ENCODE results near the gene FOXE3. TPM values are rescaled to one million over a fixed set of nuclear protein-coding genes. Genes with fewer than 3 reads are reported as not detected.
A peak's percentile ranks its signal among the peaks of the same experiment; 100 is the strongest.

FOXE3 gene
- total RNA-seq, result not detected
- long read RNA-seq, result 0 reads

GRCh38 chr1:47415728-47416318 lies at the start of gene FOXE3:
FOXE3 (plus strand) TSS chr1:47416285; CDS start chr1:47416316, 31 bp downstream.
- DNase-seq (no peak), ATAC-seq (no peak)
- Histone ChIP-seq H3K9me3 (no peaks in the 10 kb centered on the region), H3K4me1 (no peaks in the 10 kb centered on the region), H3K27ac (no peak within 1 kb of the TSS), H3K27me3 (ENCODE audit: low read depth) (peaks cover 39% of the 10 kb centered on the region), H3K4me3 (no peak within 1 kb of the TSS), H3K36me3 (no peaks in the 10 kb centered on the region)
- TF ChIP-seq CTCF (IDR thresholded peaks at IDR 0.05), result no peak
- intact Hi-C loops (cut with DNase I), result no loop called here

GRCh38 chr1:47367651-47368050 lies 48.4 kb upstream of the FOXE3 start:
- TF ChIP-seq CTCF (IDR thresholded peaks at IDR 0.05), result no peak
- intact Hi-C loops (cut with DNase I), result no loop called here
- H3K9me3 ChIP-seq, result no peaks in the 10 kb centered on the region
- no peak for DNase-seq
- H3K27ac ChIP-seq, result no peak overlapping the region
- H3K4me1 ChIP-seq, result no peaks in the 10 kb centered on the region
- H3K4me3 ChIP-seq, result no peak overlapping the region
- peaks cover 41% of the 10 kb centered on the region for H3K36me3 ChIP-seq
- ATAC-seq, result no peak
- H3K27me3 ChIP-seq (ENCODE audit: low read depth), result no peaks in the 10 kb centered on the region

GRCh38 chr1:47371016-47371517 lies 45.0 kb upstream of the FOXE3 start:
- no peak for ATAC-seq
- no peak for TF ChIP-seq CTCF (IDR thresholded peaks at IDR 0.05)
- intact Hi-C loops (cut with DNase I), result no loop called here

GRCh38 chr1:47374501-47374900 lies 41.6 kb upstream of the FOXE3 start:
- H3K27me3 ChIP-seq (ENCODE audit: low read depth), result no peaks in the 10 kb centered on the region
- H3K36me3 ChIP-seq, result peaks cover 94% of the 10 kb centered on the region
- intact Hi-C loops (cut with DNase I), result no loop called here
- no peak for DNase-seq
- no peaks in the 10 kb centered on the region for H3K9me3 ChIP-seq
- no peak for ATAC-seq
- no peak for TF ChIP-seq CTCF (IDR thresholded peaks at IDR 0.05)
- H3K4me3 ChIP-seq, result no peak overlapping the region
- H3K4me1 ChIP-seq, result peaks cover 4% of the 10 kb centered on the region
- H3K27ac ChIP-seq, result no peak overlapping the region

More at GRCh38 chr1:47371016-47371517, 45.0 kb upstream of the FOXE3 start:
- H3K27ac ChIP-seq, result no peak overlapping the region
- no peaks in the 10 kb centered on the region for H3K4me1 ChIP-seq
- no peaks in the 10 kb centered on the region for H3K27me3 ChIP-seq (ENCODE audit: low read depth)
- no peak for DNase-seq
- H3K9me3 ChIP-seq, result no peaks in the 10 kb centered on the region
- H3K4me3 ChIP-seq, result no peak overlapping the region
- H3K36me3 ChIP-seq, result peaks cover 75% of the 10 kb centered on the region

- peak in 1 of 2 donors; percentile 75 for ATAC-seq
Measured at GRCh38 chr1:47378147-47378546, 37.9 kb upstream of the FOXE3 start.

More at GRCh38 chr1:47378147-47378546, 37.9 kb upstream of the FOXE3 start:
- H3K27me3 ChIP-seq (ENCODE audit: low read depth), result no peaks in the 10 kb centered on the region
- intact Hi-C loops (cut with DNase I), result no loop called here
- peaks cover 4% of the 10 kb centered on the region for H3K4me1 ChIP-seq
- H3K27ac ChIP-seq, result no peak overlapping the region
- TF ChIP-seq CTCF (IDR thresholded peaks at IDR 0.05), result no peak
- H3K36me3 ChIP-seq, result peaks cover 79% of the 10 kb centered on the region
- H3K9me3 ChIP-seq, result no peaks in the 10 kb centered on the region
- no peak for DNase-seq
- no peak overlapping the region for H3K4me3 ChIP-seq

Measured in lower lobe of right lung (tissue), 2 donors.